Stimulated activated CD4-positive, alpha-beta T cell treated with anti-CD3 and anti-CD28 coated beads, Interleukin-2, amount 100 ng/mL, for 4 hours (primary cell): Measurements from ENCODE around the gene CREBL2.
"Not testable (repeated sequence)": the region's sequence is repeated elsewhere in the genome, so short reads cannot be mapped to it uniquely, and the experiment has no call there.

Experiments used
- DNase-seq: peaks from one replicate; pipeline ENCODE4 v3.0.0-alpha.2; 2020; ENCODE audit warnings: low read depth

Gene CREBL2

GRCh38 chr12:12639995-12640394 is 28.3 kb downstream of the CREBL2 start:
- not testable (repeated sequence) for DNase-seq

GRCh38 chr12:12641650-12642049 is 30.0 kb downstream of the CREBL2 start:
- no peak for DNase-seq

- DNase-seq: no peak
Observed at GRCh38 chr12:12642916-12643315, 31.2 kb downstream of the CREBL2 start.

- DNase-seq: peak; percentile 16
Observed at GRCh38 chr12:12645485-12645884, 33.8 kb downstream of the CREBL2 start.

- not testable (repeated sequence) for DNase-seq
Observed at GRCh38 chr12:12645968-12646367, 34.3 kb downstream of the CREBL2 start.

- DNase-seq: no peak
Observed at GRCh38 chr12:12646483-12647072, 34.9 kb downstream of the CREBL2 start.

GRCh38 chr12:12648284-12648683 is 36.6 kb downstream of the CREBL2 start:
- no peak for DNase-seq

- DNase-seq: no peak
Observed at GRCh38 chr12:12648951-12649650, 37.4 kb downstream of the CREBL2 start.

- no peak for DNase-seq
Observed at GRCh38 chr12:12651752-12652151, 40.1 kb downstream of the CREBL2 start.

- not testable (repeated sequence) for DNase-seq
Observed at GRCh38 chr12:12652704-12653103, 41.0 kb downstream of the CREBL2 start.

GRCh38 chr12:12653922-12654321 is 42.2 kb downstream of the CREBL2 start:
- DNase-seq: no peak

GRCh38 chr12:12654691-12655460 is 43.2 kb downstream of the CREBL2 start:
- no peak for DNase-seq

GRCh38 chr12:12660201-12660600 is 48.5 kb downstream of the CREBL2 start:
- no peak for DNase-seq

- DNase-seq: no peak
Observed at GRCh38 chr12:12661086-12661856, 49.6 kb downstream of the CREBL2 start.

GRCh38 chr12:12663644-12664294 is 52.1 kb downstream of the CREBL2 start:
- DNase-seq: no peak

- DNase-seq: no peak
Observed at GRCh38 chr12:12665194-12665593, 53.5 kb downstream of the CREBL2 start.

- no peak for DNase-seq
Observed at GRCh38 chr12:12668005-12668404, 56.3 kb downstream of the CREBL2 start.

- no peak for DNase-seq
Observed at GRCh38 chr12:12669020-12669419, 57.3 kb downstream of the CREBL2 start.

- DNase-seq: no peak
Observed at GRCh38 chr12:12671850-12672660, 60.4 kb downstream of the CREBL2 start.

- DNase-seq: no peak
Observed at GRCh38 chr12:12673296-12673695, 61.6 kb downstream of the CREBL2 start.

GRCh38 chr12:12676605-12677004 is 64.9 kb downstream of the CREBL2 start:
- no peak for DNase-seq
